Measurements from ENCODE around the gene STAG2. TPM values are rescaled to one million over a fixed set of nuclear protein-coding genes. Genes with fewer than 3 reads are reported as not detected.
"Not testable (repeated sequence)": the region's sequence is repeated elsewhere in the genome, so short reads cannot be mapped to it uniquely, and the experiment has no call there.

The STAG2 gene
- total RNA-seq, 1 donor from 2014 or later, result 57.6 TPM

- H3K4me1 Mint-ChIP-seq (ENCODE audit: unreplicated experiment), result peaks cover 8% of the 10 kb centered on the region
- peaks cover 4% of the 10 kb centered on the region for H3K36me3 Mint-ChIP-seq (ENCODE audit: low read depth, unreplicated experiment)
- H3K9me3 Mint-ChIP-seq (ENCODE audit: unreplicated experiment), result no peaks in the 10 kb centered on the region
- no peak for TF ChIP-seq CTCF (IDR thresholded peaks at IDR 0.05; ENCODE audit: unreplicated experiment)
- H3K27ac Mint-ChIP-seq (ENCODE audit: unreplicated experiment), result peak overlapping the region; percentile 19
- H3K4me3 Mint-ChIP-seq (ENCODE audit: unreplicated experiment), result no peak overlapping the region
- DNase-seq (ENCODE audit: low spot score), result no peak
- H3K27me3 Mint-ChIP-seq (ENCODE audit: unreplicated experiment), result peaks cover 1% of the 10 kb centered on the region
Observed at GRCh38 chrX:124113621-124114600, 152.4 kb downstream of the STAG2 start.

- Mint-ChIP-seq H3K9me3 (ENCODE audit: unreplicated experiment) (no peaks in the 10 kb centered on the region), H3K4me1 (ENCODE audit: unreplicated experiment) (peaks cover 11% of the 10 kb centered on the region), H3K4me3 (ENCODE audit: unreplicated experiment) (no peak overlapping the region), H3K36me3 (ENCODE audit: low read depth, unreplicated experiment) (no peaks in the 10 kb centered on the region), H3K27ac (ENCODE audit: unreplicated experiment) (no peak overlapping the region), H3K27me3 (ENCODE audit: unreplicated experiment) (peaks cover 1% of the 10 kb centered on the region)
- no peak for TF ChIP-seq CTCF (IDR thresholded peaks at IDR 0.05; ENCODE audit: unreplicated experiment)
- no peak for DNase-seq (ENCODE audit: low spot score)
Observed at GRCh38 chrX:124117325-124117724, 155.8 kb downstream of the STAG2 start.

- Mint-ChIP-seq H3K9me3 (ENCODE audit: unreplicated experiment) (no peaks in the 10 kb centered on the region), H3K4me3 (ENCODE audit: unreplicated experiment) (no peak overlapping the region), H3K36me3 (ENCODE audit: low read depth, unreplicated experiment) (no peaks in the 10 kb centered on the region), H3K27ac (ENCODE audit: unreplicated experiment) (no peak overlapping the region), H3K4me1 (ENCODE audit: unreplicated experiment) (peaks cover 4% of the 10 kb centered on the region), H3K27me3 (ENCODE audit: unreplicated experiment) (no peaks in the 10 kb centered on the region)
- no peak for TF ChIP-seq CTCF (IDR thresholded peaks at IDR 0.05; ENCODE audit: unreplicated experiment)
- DNase-seq (ENCODE audit: low spot score), result no peak
Observed at GRCh38 chrX:124125471-124125870, 164.0 kb downstream of the STAG2 start.

- Mint-ChIP-seq H3K9me3 (ENCODE audit: unreplicated experiment) (no peaks in the 10 kb centered on the region), H3K27me3 (ENCODE audit: unreplicated experiment) (no peaks in the 10 kb centered on the region), H3K36me3 (ENCODE audit: low read depth, unreplicated experiment) (no peaks in the 10 kb centered on the region), H3K4me1 (ENCODE audit: unreplicated experiment) (no peaks in the 10 kb centered on the region), H3K4me3 (ENCODE audit: unreplicated experiment) (no peak overlapping the region), H3K27ac (ENCODE audit: unreplicated experiment) (no peak overlapping the region)
- no peak for DNase-seq (ENCODE audit: low spot score)
- no peak for TF ChIP-seq CTCF (IDR thresholded peaks at IDR 0.05; ENCODE audit: unreplicated experiment)
Observed at GRCh38 chrX:124127496-124127895, 166.0 kb downstream of the STAG2 start.

GRCh38 chrX:124132437-124132836, 170.9 kb downstream of the STAG2 start:
- not testable (repeated sequence) for H3K4me3 Mint-ChIP-seq (ENCODE audit: unreplicated experiment); H3K4me1 Mint-ChIP-seq (ENCODE audit: unreplicated experiment); H3K27me3 Mint-ChIP-seq (ENCODE audit: unreplicated experiment); H3K27ac Mint-ChIP-seq (ENCODE audit: unreplicated experiment); H3K9me3 Mint-ChIP-seq (ENCODE audit: unreplicated experiment); H3K36me3 Mint-ChIP-seq (ENCODE audit: low read depth, unreplicated experiment); DNase-seq (ENCODE audit: low spot score)
